Measurements from ENCODE around the gene MYO1G. TPM values are rescaled to one million over a fixed set of nuclear protein-coding genes. Genes with fewer than 3 reads are reported as not detected.

The MYO1G gene
- total and polyA plus RNA-seq, 10 of the 15 experiments (the other 5 are each of a cell fraction or from before 2014, with no cell fraction given): 1.8 to 232 (median 134) TPM

DNA sequence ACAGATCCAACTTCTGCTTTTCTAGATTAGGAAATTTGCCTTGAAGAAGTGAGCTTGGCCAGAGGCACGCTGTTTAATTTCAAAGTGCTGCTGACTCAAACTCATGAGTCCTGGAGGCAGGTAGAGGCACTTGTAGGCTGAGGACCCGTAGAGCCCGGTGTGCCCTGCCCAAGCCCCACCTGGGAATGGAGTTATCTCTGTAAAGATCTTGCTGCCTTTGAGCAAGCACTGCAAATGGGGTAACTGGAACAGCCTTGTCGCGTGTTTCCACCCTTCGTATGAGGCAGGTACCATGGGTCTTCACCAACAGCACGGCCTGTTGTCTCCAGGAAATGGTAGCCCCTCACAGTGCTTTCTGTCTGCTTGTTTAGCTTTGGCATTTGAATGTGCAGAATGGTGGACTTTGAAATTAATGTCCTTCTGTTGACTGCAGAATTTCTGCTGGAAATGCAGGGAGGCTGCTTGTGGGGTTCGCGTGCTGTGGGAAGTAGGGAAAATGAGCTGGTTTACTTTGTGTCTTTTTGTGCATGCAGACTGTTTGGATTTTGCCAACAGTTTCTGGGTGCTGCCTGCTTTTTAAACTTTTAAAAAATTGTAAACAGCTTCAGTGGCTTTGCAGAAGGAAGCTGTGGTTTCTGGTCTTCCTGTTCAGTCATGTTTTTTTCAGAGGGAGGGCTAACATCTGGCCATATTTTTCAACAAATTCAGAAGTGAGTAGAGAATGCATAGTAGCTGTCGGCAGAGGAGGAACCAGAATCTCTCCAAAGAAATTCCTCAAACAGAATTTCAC is 48.4 kb upstream of the MYO1G start (continued):
- TF ChIP-seq, protein P1, sequence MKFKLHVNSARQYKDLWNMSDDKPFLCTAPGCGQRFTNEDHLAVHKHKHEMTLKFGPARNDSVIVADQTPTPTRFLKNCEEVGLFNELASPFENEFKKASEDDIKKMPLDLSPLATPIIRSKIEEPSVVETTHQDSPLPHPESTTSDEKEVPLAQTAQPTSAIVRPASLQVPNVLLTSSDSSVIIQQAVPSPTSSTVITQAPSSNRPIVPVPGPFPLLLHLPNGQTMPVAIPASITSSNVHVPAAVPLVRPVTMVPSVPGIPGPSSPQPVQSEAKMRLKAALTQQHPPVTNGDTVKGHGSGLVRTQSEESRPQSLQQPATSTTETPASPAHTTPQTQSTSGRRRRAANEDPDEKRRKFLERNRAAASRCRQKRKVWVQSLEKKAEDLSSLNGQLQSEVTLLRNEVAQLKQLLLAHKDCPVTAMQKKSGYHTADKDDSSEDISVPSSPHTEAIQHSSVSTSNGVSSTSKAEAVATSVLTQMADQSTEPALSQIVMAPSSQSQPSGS (IDR thresholded peaks at IDR 0.05; ENCODE audit: low read length): peak; percentile 67; the same call in 1 of the 2 replicates
- TF ChIP-seq NFIC (IDR thresholded peaks at IDR 0.05; ENCODE audit: low read depth, low read length) (peak; percentile 84), FOS (IDR thresholded peaks at IDR 0.05; ENCODE audit: borderline replicate concordance, extremely low read depth, insufficient read length) (no peak), PAX5 (IDR thresholded peaks at IDR 0.05; ENCODE audit: borderline replicate concordance, low read depth, low read length) (no peak), RUNX3 (IDR thresholded peaks at IDR 0.05; ENCODE audit: low read length) (peak; percentile 98), ATF7 (IDR thresholded peaks at IDR 0.05; ENCODE audit: low read depth) (peak; percentile 20; the same call in 1 of the 2 replicates), MEF2A (IDR thresholded peaks at IDR 0.05; ENCODE audit: insufficient read depth, low read depth, low read length) (0 out of 2 replicates have a peak, but pooled peaks have one; percentile 24), SMC3 (IDR thresholded peaks at IDR 0.05; ENCODE audit: borderline replicate concordance, low read length) (no peak), TCF3 (IDR thresholded peaks at IDR 0.05; ENCODE audit: borderline replicate concordance, insufficient read depth, low read depth, low read length) (no peak), IKZF1 (conservative IDR thresholded peaks at IDR 0.05) (0 out of 2 replicates have a peak, but pooled peaks have one; percentile 31), HDGF (IDR thresholded peaks at IDR 0.05) (no peak), SP1 (IDR thresholded peaks at IDR 0.05; ENCODE audit: low read depth, low read length) (no peak), CEBPB (IDR thresholded peaks at IDR 0.05; ENCODE audit: borderline replicate concordance in 1 of 2, low read depth in 2 of 2, low read length in 2 of 2) (no peak), ESRRA (IDR thresholded peaks at IDR 0.05; ENCODE audit: low read length) (no peak), CREB1 (IDR thresholded peaks at IDR 0.05; ENCODE audit: low read depth) (peak; percentile 31; the same call in 1 of the 2 replicates), NFYB (IDR thresholded peaks at IDR 0.05; ENCODE audit: insufficient read depth, low read depth, low read length) (no peak), SUPT20H (IDR thresholded peaks at IDR 0.05; ENCODE audit: borderline replicate concordance, control insufficient read depth, low read depth, low read length) (no peak), MTA2 (IDR thresholded peaks at IDR 0.05; ENCODE audit: low read depth) (no peak), RBBP5 (conservative IDR thresholded peaks at IDR 0.05) (no peak), ASH2L (IDR thresholded peaks at IDR 0.05; ENCODE audit: borderline replicate concordance, low read depth) (no peak), SMAD5 (IDR thresholded peaks at IDR 0.05; ENCODE audit: low read depth) (no peak)
- TF ChIP-seq, protein P2, sequence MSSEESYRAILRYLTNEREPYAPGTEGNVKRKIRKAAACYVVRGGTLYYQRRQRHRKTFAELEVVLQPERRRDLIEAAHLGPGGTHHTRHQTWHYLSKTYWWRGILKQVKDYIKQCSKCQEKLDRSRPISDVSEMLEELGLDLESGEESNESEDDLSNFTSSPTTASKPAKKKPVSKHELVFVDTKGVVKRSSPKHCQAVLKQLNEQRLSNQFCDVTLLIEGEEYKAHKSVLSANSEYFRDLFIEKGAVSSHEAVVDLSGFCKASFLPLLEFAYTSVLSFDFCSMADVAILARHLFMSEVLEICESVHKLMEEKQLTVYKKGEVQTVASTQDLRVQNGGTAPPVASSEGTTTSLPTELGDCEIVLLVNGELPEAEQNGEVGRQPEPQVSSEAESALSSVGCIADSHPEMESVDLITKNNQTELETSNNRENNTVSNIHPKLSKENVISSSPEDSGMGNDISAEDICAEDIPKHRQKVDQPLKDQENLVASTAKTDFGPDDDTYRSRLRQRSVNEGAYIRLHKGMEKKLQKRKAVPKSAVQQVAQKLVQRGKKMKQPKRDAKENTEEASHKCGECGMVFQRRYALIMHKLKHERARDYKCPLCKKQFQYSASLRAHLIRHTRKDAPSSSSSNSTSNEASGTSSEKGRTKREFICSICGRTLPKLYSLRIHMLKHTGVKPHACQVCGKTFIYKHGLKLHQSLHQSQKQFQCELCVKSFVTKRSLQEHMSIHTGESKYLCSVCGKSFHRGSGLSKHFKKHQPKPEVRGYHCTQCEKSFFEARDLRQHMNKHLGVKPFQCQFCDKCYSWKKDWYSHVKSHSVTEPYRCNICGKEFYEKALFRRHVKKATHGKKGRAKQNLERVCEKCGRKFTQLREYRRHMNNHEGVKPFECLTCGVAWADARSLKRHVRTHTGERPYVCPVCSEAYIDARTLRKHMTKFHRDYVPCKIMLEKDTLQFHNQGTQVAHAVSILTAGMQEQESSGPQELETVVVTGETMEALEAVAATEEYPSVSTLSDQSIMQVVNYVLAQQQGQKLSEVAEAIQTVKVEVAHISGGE (CRISPR knock-in tag; IDR thresholded peaks at IDR 0.05): no peak
- TF ChIP-seq, protein P3, sequence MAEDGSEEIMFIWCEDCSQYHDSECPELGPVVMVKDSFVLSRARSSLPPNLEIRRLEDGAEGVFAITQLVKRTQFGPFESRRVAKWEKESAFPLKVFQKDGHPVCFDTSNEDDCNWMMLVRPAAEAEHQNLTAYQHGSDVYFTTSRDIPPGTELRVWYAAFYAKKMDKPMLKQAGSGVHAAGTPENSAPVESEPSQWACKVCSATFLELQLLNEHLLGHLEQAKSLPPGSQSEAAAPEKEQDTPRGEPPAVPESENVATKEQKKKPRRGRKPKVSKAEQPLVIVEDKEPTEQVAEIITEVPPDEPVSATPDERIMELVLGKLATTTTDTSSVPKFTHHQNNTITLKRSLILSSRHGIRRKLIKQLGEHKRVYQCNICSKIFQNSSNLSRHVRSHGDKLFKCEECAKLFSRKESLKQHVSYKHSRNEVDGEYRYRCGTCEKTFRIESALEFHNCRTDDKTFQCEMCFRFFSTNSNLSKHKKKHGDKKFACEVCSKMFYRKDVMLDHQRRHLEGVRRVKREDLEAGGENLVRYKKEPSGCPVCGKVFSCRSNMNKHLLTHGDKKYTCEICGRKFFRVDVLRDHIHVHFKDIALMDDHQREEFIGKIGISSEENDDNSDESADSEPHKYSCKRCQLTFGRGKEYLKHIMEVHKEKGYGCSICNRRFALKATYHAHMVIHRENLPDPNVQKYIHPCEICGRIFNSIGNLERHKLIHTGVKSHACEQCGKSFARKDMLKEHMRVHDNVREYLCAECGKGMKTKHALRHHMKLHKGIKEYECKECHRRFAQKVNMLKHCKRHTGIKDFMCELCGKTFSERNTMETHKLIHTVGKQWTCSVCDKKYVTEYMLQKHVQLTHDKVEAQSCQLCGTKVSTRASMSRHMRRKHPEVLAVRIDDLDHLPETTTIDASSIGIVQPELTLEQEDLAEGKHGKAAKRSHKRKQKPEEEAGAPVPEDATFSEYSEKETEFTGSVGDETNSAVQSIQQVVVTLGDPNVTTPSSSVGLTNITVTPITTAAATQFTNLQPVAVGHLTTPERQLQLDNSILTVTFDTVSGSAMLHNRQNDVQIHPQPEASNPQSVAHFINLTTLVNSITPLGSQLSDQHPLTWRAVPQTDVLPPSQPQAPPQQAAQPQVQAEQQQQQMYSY (CRISPR knock-in tag; IDR thresholded peaks at IDR 0.05): no peak

All from GM12878 (cell line).